Neural cell (in vitro differentiated cells): ENCODE measurements around the gene CDH6. TPM values are rescaled to one million over a fixed set of nuclear protein-coding genes. Genes with fewer than 3 reads are reported as not detected.

Experiments used
- H2AFZ ChIP-seq: fragments of 200-600, 300-800 bp; sonication (generic), shearing (Covaris generic); 2 replicates; pipeline ENCODE4 v1.6.0; 2014; ENCODE audit warnings: low read depth, mild to moderate bottlenecking, antibody characterized with exemption, low read length, moderate library complexity
- H3F3A ChIP-seq: fragments of 200-600 bp; shearing (Covaris generic); 2 replicates; pipeline ENCODE4 v1.6.1; 2016; ENCODE audit warnings: mild to moderate bottlenecking, moderate library complexity, mixed read lengths, antibody characterized with exemption, low read length; ENCODE audit not compliant: insufficient read depth, poor library complexity, severe bottlenecking
- H3K27ac ChIP-seq: fragments of 200-600, 300-800 bp; sonication (generic), shearing (Covaris generic); 2 replicates; pipeline ENCODE4 v1.5.1; 2014; ENCODE audit warnings: mild to moderate bottlenecking, low read length, moderate library complexity
- H3K27me3 ChIP-seq: fragments of 300-800, 200-600 bp; sonication (generic), shearing (Covaris generic); 2 replicates; pipeline ENCODE4 v1.6.0; 2014; ENCODE audit warnings: mild to moderate bottlenecking, low read depth, low read length, moderate library complexity; ENCODE audit not compliant: insufficient read depth
- H3K36me3 ChIP-seq: fragments of 300-800, 200-600 bp; sonication (generic), shearing (Covaris generic); 2 replicates; pipeline ENCODE4 v1.5.1; 2014; ENCODE audit warnings: mild to moderate bottlenecking, antibody characterized with exemption, low read length, moderate library complexity; ENCODE audit not compliant: insufficient read depth
- H3K4me2 ChIP-seq: fragments of 300-800, 200-600 bp; sonication (generic), shearing (Covaris generic); 2 replicates; pipeline ENCODE4 v1.6.0; 2014; ENCODE audit warnings: mild to moderate bottlenecking, low read length
- H3K4me3 ChIP-seq: fragments of 300-800, 200-600 bp; sonication (generic), shearing (Covaris generic); 2 replicates; pipeline ENCODE4 v1.5.1; 2014; ENCODE audit warnings: mild to moderate bottlenecking, low read length, moderate library complexity
- H3K79me2 ChIP-seq: fragments of 200-600 bp; shearing (Covaris generic); replicated peaks from 2 replicates; pipeline ENCODE4 v1.6.0; 2014; ENCODE audit warnings: mild to moderate bottlenecking, low read length, moderate library complexity; ENCODE audit not compliant: insufficient read depth
- H3K9ac ChIP-seq: fragments of 300-800, 200-600 bp; sonication (generic), shearing (Covaris generic); 2 replicates; pipeline ENCODE4 v1.6.1; 2016; ENCODE audit warnings: mild to moderate bottlenecking, low read length, mixed read lengths
- H3K9me2 ChIP-seq: fragments of 200-600 bp; shearing (Covaris generic); 2 replicates; pipeline ENCODE4 v1.6.1; 2016; ENCODE audit warnings: mild to moderate bottlenecking, low read length, mixed read lengths; ENCODE audit not compliant: insufficient read depth
- H3K9me3 ChIP-seq: fragments of 200-600, 300-800 bp; sonication (generic), shearing (Covaris generic); 2 replicates; pipeline ENCODE4 v1.6.1; 2016; ENCODE audit warnings: mild to moderate bottlenecking, mixed run types, low read length, moderate library complexity, mixed read lengths
- H4K20me1 ChIP-seq: fragments of 200-600 bp; shearing (Covaris generic); 2 replicates; pipeline ENCODE4 v1.6.1; 2016; ENCODE audit warnings: mild to moderate bottlenecking, mixed run types; ENCODE audit not compliant: insufficient read depth
- CTCF ChIP-seq: fragments of 450-650 bp; IDR thresholded peaks from 2 replicates; pipeline ENCODE4 v1.5.1; 2014; ENCODE audit warnings: antibody characterized with exemption, mild to moderate bottlenecking, moderate library complexity; ENCODE audit not compliant: poor library complexity, severe bottlenecking
- EP300 ChIP-seq: fragments of 450-650 bp; conservative IDR thresholded peaks from 2 replicates; pipeline ENCODE4 v1.6.1; 2014; ENCODE audit warnings: antibody characterized with exemption, mild to moderate bottlenecking, moderate library complexity; ENCODE audit not compliant: poor library complexity, severe bottlenecking
- EZH2 ChIP-seq: fragments of 200-600, 300-800 bp; shearing (Covaris generic), sonication (generic); IDR thresholded peaks from 2 replicates; pipeline ENCODE4 v1.6.1; 2014; ENCODE audit warnings: antibody characterized with exemption, low read length, borderline replicate concordance, mild to moderate bottlenecking; ENCODE audit not compliant: insufficient read depth, poor library complexity, severe bottlenecking
- MXI1 ChIP-seq: fragments of 450-650 bp; conservative IDR thresholded peaks from 2 replicates; pipeline ENCODE4 v1.6.1; 2014; ENCODE audit warnings: antibody characterized with exemption, mild to moderate bottlenecking; ENCODE audit not compliant: poor library complexity, severe bottlenecking
- POLR2AphosphoS5 ChIP-seq: IDR thresholded peaks from 2 replicates; pipeline ENCODE4 v1.6.1; 2012
- RAD21 ChIP-seq: fragments of 450-650 bp; conservative IDR thresholded peaks from 2 replicates; pipeline ENCODE4 v1.6.1; 2014; ENCODE audit warnings: antibody characterized with exemption, mild to moderate bottlenecking, moderate library complexity
- REST ChIP-seq: IDR thresholded peaks from 2 replicates; pipeline ENCODE4 v1.6.1; 2012; ENCODE audit warnings: borderline replicate concordance
- SMC3 ChIP-seq: fragments of 450-650 bp; conservative IDR thresholded peaks from 2 replicates; pipeline ENCODE4 v1.6.1; 2014; ENCODE audit warnings: antibody characterized with exemption, mild to moderate bottlenecking, moderate library complexity; ENCODE audit not compliant: poor library complexity
- TAF1 ChIP-seq: IDR thresholded peaks from 2 replicates; pipeline ENCODE4 v1.6.1; 2012; ENCODE audit warnings: low read depth
- polyA plus RNA-seq: library from polyadenylated mRNA; depleted of rRNA; stranded (reverse); fragments of >200 nt; gene quantifications from 2 replicates; pipeline ENCODE4 v1.2.3, GENCODE V29; 2014

The CDH6 gene
- polyA plus RNA-seq, 1 donor from 2014 or later, result 2.1 TPM

DNA sequence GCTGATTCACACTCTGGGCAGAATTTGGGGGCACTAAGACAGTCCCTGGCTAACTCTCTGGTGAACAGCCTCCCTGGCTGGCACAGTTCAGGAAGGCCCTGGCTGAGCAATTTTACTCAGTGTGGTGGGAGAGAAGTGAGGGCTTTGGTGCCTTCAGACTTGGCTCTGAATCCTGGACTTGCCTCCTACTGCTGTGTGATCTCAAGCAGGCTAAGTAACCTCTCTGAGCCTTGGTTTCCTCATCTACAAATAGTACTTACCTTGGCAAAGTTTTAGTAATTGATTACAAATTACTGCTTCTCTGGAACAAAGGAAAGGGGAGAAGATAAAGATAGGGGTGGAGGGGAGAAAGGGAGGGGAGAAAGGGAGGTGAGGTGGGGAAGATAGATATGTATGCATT, 184.7 kb downstream of the CDH6 start:
- no peaks in the 10 kb centered on the region for H4K20me1 ChIP-seq
- no peak overlapping the region for H3K4me3 ChIP-seq
- no peak overlapping the region for H3K4me2 ChIP-seq
- H3K9me3 ChIP-seq, result no peaks in the 10 kb centered on the region
- H3K27me3 ChIP-seq, result no peaks in the 10 kb centered on the region
- no peaks in the 10 kb centered on the region for H3K79me2 ChIP-seq
- H3K9ac ChIP-seq, result no peak overlapping the region
- H3K36me3 ChIP-seq, result no peaks in the 10 kb centered on the region
- TF ChIP-seq POLR2AphosphoS5, result no peak
- TF ChIP-seq TAF1, result no peak
- no peak for TF ChIP-seq EZH2
- no peak for TF ChIP-seq EP300
- no peak for TF ChIP-seq REST
- no peak for TF ChIP-seq CTCF
- no peak for TF ChIP-seq RAD21
- TF ChIP-seq MXI1, result no peak
- TF ChIP-seq SMC3, result no peak
- no peaks in the 10 kb centered on the region for H3K9me2 ChIP-seq
- H3F3A ChIP-seq, result no peaks in the 10 kb centered on the region
- H2AFZ ChIP-seq, result no peak overlapping the region
- H3K27ac ChIP-seq, result no peak overlapping the region
